Ishikawa (cell line): Measurements from ENCODE around the gene MAP4K4.

ENCODE experiments used
- CEBPB ChIP-seq: IDR thresholded peaks from 2 replicates; pipeline ENCODE4 v1.6.1; 2012
- CREB1 ChIP-seq: IDR thresholded peaks from 2 replicates; pipeline ENCODE4 v1.6.1; 2012; ENCODE audit warnings: low read depth
- EGR1 ChIP-seq: IDR thresholded peaks from 2 replicates; pipeline ENCODE4 v1.6.1; 2012
- EP300 ChIP-seq: IDR thresholded peaks from 2 replicates; pipeline ENCODE4 v1.6.1; 2012; ENCODE audit warnings: borderline replicate concordance
- FOXM1 ChIP-seq: IDR thresholded peaks from 2 replicates; pipeline ENCODE4 v1.6.1; 2012; ENCODE audit warnings: low read depth, borderline replicate concordance
- MAX ChIP-seq: IDR thresholded peaks from 2 replicates; pipeline ENCODE4 v1.6.1; 2012
- NFIC ChIP-seq: IDR thresholded peaks from 2 replicates; pipeline ENCODE4 v1.6.1; 2012
- RAD21 ChIP-seq: IDR thresholded peaks from 2 replicates; pipeline ENCODE4 v1.6.1; 2012; ENCODE audit warnings: low read depth
- REST ChIP-seq: IDR thresholded peaks from 2 replicates; pipeline ENCODE4 v1.6.1; 2012; ENCODE audit warnings: low read depth, mild to moderate bottlenecking
- TAF1 ChIP-seq: IDR thresholded peaks from 2 replicates; pipeline ENCODE4 v1.6.1; 2012; ENCODE audit warnings: low read depth, mild to moderate bottlenecking
- TCF12 ChIP-seq: IDR thresholded peaks from 2 replicates; pipeline ENCODE4 v1.6.1; 2012; ENCODE audit warnings: low read depth
- TEAD4 ChIP-seq: IDR thresholded peaks from 2 replicates; pipeline ENCODE4 v1.6.1; 2012
- USF1 ChIP-seq: IDR thresholded peaks from 2 replicates; pipeline ENCODE4 v1.6.1; 2012
- YY1 ChIP-seq: IDR thresholded peaks from 2 replicates; pipeline ENCODE4 v1.6.1; 2012; ENCODE audit warnings: low read depth
- ZBTB7A ChIP-seq: IDR thresholded peaks from 2 replicates; pipeline ENCODE4 v1.6.1; 2012; ENCODE audit warnings: low read depth

The MAP4K4 gene

GRCh38 chr2:101733257-101733993 is 35.9 kb downstream of the MAP4K4 start:
- no peak for TF ChIP-seq CREB1
- no peak for TF ChIP-seq MAX
- TF ChIP-seq TCF12, result no peak
- TF ChIP-seq REST, result no peak
- no peak for TF ChIP-seq CEBPB
- TF ChIP-seq NFIC, result no peak
- no peak for TF ChIP-seq YY1
- no peak for TF ChIP-seq USF1
- no peak for TF ChIP-seq FOXM1
- no peak for TF ChIP-seq EGR1
- TF ChIP-seq ZBTB7A, result no peak

GRCh38 chr2:101734505-101735165 is 37.1 kb downstream of the MAP4K4 start:
- TF ChIP-seq TCF12 (no peak), ZBTB7A (no peak), RAD21 (no peak), EGR1 (no peak), USF1 (no peak), MAX (no peak), TEAD4 (no peak), REST (no peak), NFIC (no peak), CEBPB (no peak), CREB1 (no peak), TAF1 (no peak), YY1 (no peak), FOXM1 (no peak), EP300 (no peak)

- no peak for TF ChIP-seq TEAD4
- no peak for TF ChIP-seq MAX
- no peak for TF ChIP-seq TCF12
- TF ChIP-seq FOXM1, result no peak
- TF ChIP-seq NFIC, result no peak
- TF ChIP-seq RAD21, result no peak
- TF ChIP-seq EGR1, result no peak
- no peak for TF ChIP-seq EP300
- no peak for TF ChIP-seq CREB1
- TF ChIP-seq CEBPB, result no peak
- TF ChIP-seq TAF1, result no peak
- TF ChIP-seq YY1, result no peak
- no peak for TF ChIP-seq REST
- TF ChIP-seq ZBTB7A, result no peak
- no peak for TF ChIP-seq USF1
Measured at GRCh38 chr2:101735166-101735533, 37.6 kb downstream of the MAP4K4 start.
